Esophagus muscularis mucosa (tissue), 3 donors: ENCODE measurements around the gene NTM.

Experiments used
- POLR2A ChIP-seq: fragments of 450-650 bp; IDR thresholded peaks from one replicate; pipeline ENCODE4 v1.6.1; 2017; ENCODE audit warnings: antibody characterized with exemption, moderate library complexity, mild to moderate bottlenecking, low read depth
- TF ChIP-seq, protein P1 (sequence below), 3 experiments: fragments of 200-600 bp in 2 of 3; fragments of 450-650 bp in 1 of 3; sonication (generic) in 2 of 3; IDR thresholded peaks; one replicate each; pipeline ENCODE4 v1.5.1; 2017 to 2019; ENCODE audit warnings: antibody characterized with exemption in 3 of 3, mild to moderate bottlenecking in 2 of 3, moderate library complexity in 1 of 3

- TF ChIP-seq, protein P1, sequence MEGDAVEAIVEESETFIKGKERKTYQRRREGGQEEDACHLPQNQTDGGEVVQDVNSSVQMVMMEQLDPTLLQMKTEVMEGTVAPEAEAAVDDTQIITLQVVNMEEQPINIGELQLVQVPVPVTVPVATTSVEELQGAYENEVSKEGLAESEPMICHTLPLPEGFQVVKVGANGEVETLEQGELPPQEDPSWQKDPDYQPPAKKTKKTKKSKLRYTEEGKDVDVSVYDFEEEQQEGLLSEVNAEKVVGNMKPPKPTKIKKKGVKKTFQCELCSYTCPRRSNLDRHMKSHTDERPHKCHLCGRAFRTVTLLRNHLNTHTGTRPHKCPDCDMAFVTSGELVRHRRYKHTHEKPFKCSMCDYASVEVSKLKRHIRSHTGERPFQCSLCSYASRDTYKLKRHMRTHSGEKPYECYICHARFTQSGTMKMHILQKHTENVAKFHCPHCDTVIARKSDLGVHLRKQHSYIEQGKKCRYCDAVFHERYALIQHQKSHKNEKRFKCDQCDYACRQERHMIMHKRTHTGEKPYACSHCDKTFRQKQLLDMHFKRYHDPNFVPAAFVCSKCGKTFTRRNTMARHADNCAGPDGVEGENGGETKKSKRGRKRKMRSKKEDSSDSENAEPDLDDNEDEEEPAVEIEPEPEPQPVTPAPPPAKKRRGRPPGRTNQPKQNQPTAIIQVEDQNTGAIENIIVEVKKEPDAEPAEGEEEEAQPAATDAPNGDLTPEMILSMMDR (IDR thresholded peaks at IDR 0.05) = no peak
- TF ChIP-seq POLR2A = no peak
Measured at GRCh38 chr11:131917634-131918384, 547.4 kb downstream of the NTM start.
